HG02852 (cell line): ENCODE data around the gene ZNF318.
"Not testable (repeated sequence)": the region's sequence is repeated elsewhere in the genome, so short reads cannot be mapped to it uniquely, and the experiment has no call there.

Source experiments
- ATAC-seq: cut with Tn5 transposase; IDR thresholded peaks from one replicate; pipeline ENCODE4 v1.9.1; 2021; ENCODE audit warnings: mild to moderate bottlenecking, moderate library complexity; ENCODE audit not compliant: unreplicated experiment

ZNF318 gene

GRCh38 chr6:43369174-43370002 is at the start of gene ZNF318:
TSS of gene ZNF318 (minus strand) at chr6:43369647. CDS start at chr6:43369365, 282 bp downstream.
- peak; percentile 80 for ATAC-seq

GRCh38 chr6:43416935-43417334 is 47.5 kb upstream of the ZNF318 start:
- ATAC-seq = no peak

- not testable (repeated sequence) for ATAC-seq
Observed at GRCh38 chr6:43415275-43415674, 45.8 kb upstream of the ZNF318 start.

- ATAC-seq = no peak
Observed at GRCh38 chr6:43413002-43413401, 43.6 kb upstream of the ZNF318 start.

- ATAC-seq = no peak
Observed at GRCh38 chr6:43412541-43412940, 43.1 kb upstream of the ZNF318 start.

GRCh38 chr6:43410776-43411175 is 41.3 kb upstream of the ZNF318 start:
- not testable (repeated sequence) for ATAC-seq

GRCh38 chr6:43408259-43408658 is 38.8 kb upstream of the ZNF318 start:
- no peak for ATAC-seq

GRCh38 chr6:43407296-43407695 is 37.8 kb upstream of the ZNF318 start:
- no peak for ATAC-seq

- ATAC-seq = no peak
Observed at GRCh38 chr6:43405354-43405753, 35.9 kb upstream of the ZNF318 start.

GRCh38 chr6:43402820-43403219 is 33.4 kb upstream of the ZNF318 start:
- no peak for ATAC-seq

GRCh38 chr6:43401730-43402129 is 32.3 kb upstream of the ZNF318 start:
- ATAC-seq = no peak

- no peak for ATAC-seq
Observed at GRCh38 chr6:43399932-43400487, 30.6 kb upstream of the ZNF318 start.

GRCh38 chr6:43396408-43397149 is 27.1 kb upstream of the ZNF318 start:
- ATAC-seq = no peak

GRCh38 chr6:43395776-43396175 is 26.3 kb upstream of the ZNF318 start:
- ATAC-seq = no peak

GRCh38 chr6:43394982-43395381 is 25.5 kb upstream of the ZNF318 start:
- no peak for ATAC-seq

- no peak for ATAC-seq
Observed at GRCh38 chr6:43393602-43394001, 24.2 kb upstream of the ZNF318 start.

GRCh38 chr6:43393133-43393532 is 23.7 kb upstream of the ZNF318 start:
- not testable (repeated sequence) for ATAC-seq

GRCh38 chr6:43391440-43392031 is 22.1 kb upstream of the ZNF318 start:
- no peak for ATAC-seq

- not testable (repeated sequence) for ATAC-seq
Observed at GRCh38 chr6:43390753-43391439, 21.4 kb upstream of the ZNF318 start.

- ATAC-seq = no peak
Observed at GRCh38 chr6:43389730-43390295, 20.4 kb upstream of the ZNF318 start.
